Liver (tissue), 9 donors: ENCODE results near the gene ANKRD2. TPM values are rescaled to one million over a fixed set of nuclear protein-coding genes. Genes with fewer than 3 reads are reported as not detected.

ENCODE experiments used
- DNase-seq: peaks from one replicate; pipeline ENCODE4 v3.0.0-alpha.2; 2017; ENCODE audit warnings: low spot score
- H3K27ac ChIP-seq, 2 donors: one replicate each; pipeline ENCODE4 v1.7.0; 2013; ENCODE audit warnings: inconsistent platforms in 2 of 2, low read length in 2 of 2, control low read depth in 1 of 2, low read depth in 1 of 2, mild to moderate bottlenecking in 1 of 2
- H3K27me3 ChIP-seq, 4 donors: one replicate each; pipeline versions ENCODE4 v1.6.1 to v1.7.0; 2013; ENCODE audit warnings: low read length in 3 of 4, inconsistent platforms in 1 of 4, mild to moderate bottlenecking in 1 of 4, moderate library complexity in 1 of 4; ENCODE audit not compliant: control insufficient read depth in 4 of 4, insufficient read depth in 4 of 4
- H3K36me3 ChIP-seq, 4 donors: one replicate each; pipeline versions ENCODE4 v1.6.1 to v1.7.0; 2013; ENCODE audit warnings: low read length in 3 of 4, mild to moderate bottlenecking in 3 of 4, low read depth in 1 of 4, moderate library complexity in 1 of 4; ENCODE audit not compliant: control insufficient read depth in 4 of 4, insufficient read depth in 3 of 4
- H3K4me1 ChIP-seq, 4 donors: one replicate each; pipeline versions ENCODE4 v1.6.1 to v1.7.0; 2013; ENCODE audit warnings: low read length in 3 of 4, mild to moderate bottlenecking in 3 of 4, moderate library complexity in 1 of 4; ENCODE audit not compliant: control insufficient read depth in 4 of 4, insufficient read depth in 4 of 4
- H3K4me3 ChIP-seq, 3 donors: one replicate each; pipeline versions ENCODE4 v1.6.1 to v1.7.0; 2013; ENCODE audit warnings: low read length in 3 of 3, control low read depth in 1 of 3, low read depth in 1 of 3, mild to moderate bottlenecking in 1 of 3
- H3K9ac ChIP-seq, 2 donors: one replicate each; pipeline ENCODE4 v1.7.0; 2013; ENCODE audit warnings: low read length in 2 of 2, mild to moderate bottlenecking in 2 of 2, moderate library complexity in 2 of 2, control low read depth in 1 of 2, low read depth in 1 of 2
- H3K9me3 ChIP-seq, 4 donors: one replicate each; pipeline versions ENCODE4 v1.6.1 to v1.7.0; 2013; ENCODE audit warnings: low read length in 3 of 4; ENCODE audit not compliant: control insufficient read depth in 4 of 4
- CTCF ChIP-seq: fragments of 150-350 bp; IDR thresholded peaks from 2 replicates; pipeline ENCODE4 v1.5.1; 2017; ENCODE audit warnings: improper control_type of control experiment, low read depth, low read length; ENCODE audit not compliant: missing input control
- EGR1 ChIP-seq, 2 donors: IDR thresholded peaks; 2 replicates each; pipeline ENCODE4 v1.6.1; 2016 to 2018; ENCODE audit warnings: antibody characterized with exemption in 2 of 2, low read depth in 2 of 2
- FOXA1 ChIP-seq: IDR thresholded peaks from 2 replicates; pipeline ENCODE4 v1.6.1; 2016; ENCODE audit warnings: antibody characterized with exemption
- FOXA2 ChIP-seq: IDR thresholded peaks from 2 replicates; pipeline ENCODE4 v1.6.1; 2016; ENCODE audit warnings: antibody characterized with exemption
- GABPA ChIP-seq, 2 donors: IDR thresholded peaks in 1 of 2; conservative IDR thresholded peaks in 1 of 2; 2 replicates each; pipeline ENCODE4 v1.6.1; 2016; ENCODE audit warnings: antibody characterized with exemption in 2 of 2, mild to moderate bottlenecking in 1 of 2, moderate library complexity in 1 of 2
- HNF4A ChIP-seq, 2 donors: conservative IDR thresholded peaks; 2 replicates each; pipeline ENCODE4 v1.6.1; 2016; ENCODE audit warnings: antibody characterized with exemption in 2 of 2, mild to moderate bottlenecking in 2 of 2
- HNF4G ChIP-seq: IDR thresholded peaks from 2 replicates; pipeline ENCODE4 v1.6.1; 2016; ENCODE audit warnings: antibody characterized with exemption
- JUND ChIP-seq, 2 donors: IDR thresholded peaks; 2 replicates each; pipeline ENCODE4 v1.6.1; 2016; ENCODE audit warnings: antibody characterized with exemption in 2 of 2
- MAX ChIP-seq: IDR thresholded peaks from 2 replicates; pipeline ENCODE4 v1.6.1; 2016; ENCODE audit warnings: antibody characterized with exemption
- NR2F2 ChIP-seq: IDR thresholded peaks from 2 replicates; pipeline ENCODE4 v1.6.1; 2016; ENCODE audit warnings: antibody characterized with exemption
- RAD21 ChIP-seq, 2 donors: IDR thresholded peaks; 2 replicates each; pipeline ENCODE4 v1.6.1; 2016; ENCODE audit warnings: antibody characterized with exemption in 2 of 2, mild to moderate bottlenecking in 2 of 2
- REST ChIP-seq: IDR thresholded peaks from 2 replicates; pipeline ENCODE4 v1.6.1; 2016; ENCODE audit warnings: antibody characterized with exemption, mild to moderate bottlenecking
- TAF1 ChIP-seq: conservative IDR thresholded peaks from 2 replicates; pipeline ENCODE4 v1.6.1; 2016; ENCODE audit warnings: antibody characterized with exemption, mild to moderate bottlenecking
- YY1 ChIP-seq: IDR thresholded peaks from 2 replicates; pipeline ENCODE4 v1.6.1; 2016; ENCODE audit warnings: antibody characterized with exemption, mild to moderate bottlenecking
- ZBTB33 ChIP-seq: IDR thresholded peaks from 2 replicates; pipeline ENCODE4 v1.6.1; 2016; ENCODE audit warnings: antibody characterized with exemption
- WGBS: extraction: QIAGEN DNeasy Blood & Tissue Kit; methylation state at CpG from one replicate; pipeline ENCODE4 v1.1.7; 2013; 5-methylcytosine and 5-hydroxymethylcytosine counted together
- polyA plus RNA-seq, 2 donors: library from polyadenylated mRNA; stranded (reverse) in 1 of 2; unstranded in 1 of 2; fragments of 200-250 nt in 1 of 2; fragments of >200 nt in 1 of 2; fragmentation: Nextera tagmentation in 1 of 2; extraction: Ambion mirVana in 1 of 2; gene quantifications; one replicate each; pipeline versions ENCODE4 v1.2.1 to v1.2.3, GENCODE V29; 2013 to 2015
- total RNA-seq, 2 donors: library from RNA; depleted of rRNA; stranded (reverse); fragments of >200 nt; gene quantifications; one replicate each; pipeline ENCODE4 v1.2.3, GENCODE V29; 2014
- donor health status: healthy.
- donor health status: healthy.
- donor health status: healthy.
- donor health status: healthy.
- donor health status: healthy.

The ANKRD2 gene
- total and polyA plus RNA-seq, 4 donors = not detected

GRCh38 chr10:97540669-97541500 is 31.7 kb upstream of the ANKRD2 start:
- H3K27ac ChIP-seq = no peak overlapping the region
- no peak for DNase-seq
- no peaks in the 10 kb centered on the region for H3K9me3 ChIP-seq
- WGBS = 94% methylated on average over 14 of the region's 14 CpGs
- no peaks in the 10 kb centered on the region for H3K27me3 ChIP-seq
- H3K36me3 ChIP-seq = peaks cover 0 to 2% (median 0%) of the 10 kb centered on the region in 4 donors
- H3K9ac ChIP-seq = no peak overlapping the region
- H3K4me3 ChIP-seq = no peak overlapping the region
- peaks cover 0 to 2% (median 0%) of the 10 kb centered on the region in 4 donors for H3K4me1 ChIP-seq
- TF ChIP-seq FOXA1 (no peak), FOXA2 (no peak), HNF4A (conservative IDR thresholded peaks at IDR 0.05) (no peak), EGR1 (IDR thresholded peaks at IDR 0.05; ENCODE audit: low read depth in 2 of 2) (no peak), RAD21 (IDR thresholded peaks at IDR 0.05) (no peak), YY1 (no peak), HNF4G (no peak)

GRCh38 chr10:97542169-97543024 is 30.2 kb upstream of the ANKRD2 start:
- Histone ChIP-seq H3K4me1 (peaks cover 0 to 2% (median 0%) of the 10 kb centered on the region in 4 donors), H3K9ac (no peak overlapping the region), H3K9me3 (no peaks in the 10 kb centered on the region), H3K4me3 (no peak overlapping the region), H3K27me3 (no peaks in the 10 kb centered on the region), H3K36me3 (peaks cover 0 to 2% (median 0%) of the 10 kb centered on the region in 4 donors), H3K27ac (peak overlapping the region; percentile 26 to 69)
- DNase-seq = no peak
- TF ChIP-seq TAF1 (no peak), RAD21 (IDR thresholded peaks at IDR 0.05) (no peak), NR2F2 (no peak), GABPA (IDR thresholded peaks at IDR 0.05 in 1 of 2, conservative IDR thresholded peaks at IDR 0.05 in 1 of 2) (no peak)
- 89% methylated on average over 9 of the region's 9 CpGs for WGBS

- no peaks in the 10 kb centered on the region for H3K9me3 ChIP-seq
- H3K27ac ChIP-seq = peak overlapping the region; percentile 44 to 69
- TF ChIP-seq JUND (IDR thresholded peaks at IDR 0.05) (peak; percentile 90 to 96), TAF1 (no peak), FOXA1 (no peak), ZBTB33 (no peak), GABPA (IDR thresholded peaks at IDR 0.05 in 1 of 2, conservative IDR thresholded peaks at IDR 0.05 in 1 of 2) (no peak), MAX (no peak), NR2F2 (no peak), CTCF (no peak), REST (no peak)
- peaks cover 0 to 2% (median 0%) of the 10 kb centered on the region in 4 donors for H3K4me1 ChIP-seq
- 67% methylated on average over 10 of the region's 10 CpGs for WGBS
- H3K27me3 ChIP-seq = no peaks in the 10 kb centered on the region
- no peak overlapping the region for H3K4me3 ChIP-seq
- peaks cover 0 to 2% (median 0%) of the 10 kb centered on the region in 4 donors for H3K36me3 ChIP-seq
- DNase-seq = no peak
- no peak overlapping the region for H3K9ac ChIP-seq
Observed at GRCh38 chr10:97543025-97543546, 29.5 kb upstream of the ANKRD2 start.
